Naive thymus-derived CD8-positive, alpha-beta T cell (primary cell): Measurements from ENCODE around the gene ATP8A2. TPM values are rescaled to one million over a fixed set of nuclear protein-coding genes. Genes with fewer than 3 reads are reported as not detected.

Experiments
- ATAC-seq, 2 donors: fragments of 150-1000 bp; cut with Tn5 transposase in 1 of 2; sonication (Bioruptor Pico), chemical (Tn5 transposase) in 1 of 2; 1 replicate in 1 of 2; 2 replicates in 1 of 2; pipeline ENCODE4 v1.10.0; 2021; ENCODE audit warnings: mild to moderate bottlenecking in 2 of 2, moderate library complexity in 2 of 2
- POLR2A ChIA-PET: fragments of 350-600 bp; sonication (Branson Sonifier 250); formaldehyde crosslinking; loops from one replicate; lab custom pipeline; 2021; ENCODE audit warnings: antibody characterized with exemption; lab: Charles Lee
- DNase-seq, 10 donors: peaks; one replicate each; pipeline versions ENCODE4 v3.0.0 to v3.0.0-alpha.2; 2020 to 2022
- H3K27ac Mint-ChIP-seq, 10 donors: one replicate each; pipeline ENCODE4 v1.8.0; 2020 to 2022; ENCODE audit warnings: mild to moderate bottlenecking in 10 of 10, mixed read lengths in 10 of 10, moderate library complexity in 4 of 10, inconsistent platforms in 1 of 10
- H3K27me3 Mint-ChIP-seq, 5 donors: one replicate each; pipeline ENCODE4 v1.8.0; 2021 to 2022; ENCODE audit warnings: mixed read lengths in 5 of 5
- H3K36me3 Mint-ChIP-seq, 3 donors: one replicate each; pipeline ENCODE4 v1.8.0; 2020 to 2022; ENCODE audit warnings: mixed read lengths in 3 of 3, mild to moderate bottlenecking in 2 of 3, inconsistent platforms in 1 of 3
- H3K4me1 Mint-ChIP-seq, 4 donors: one replicate each; pipeline ENCODE4 v1.8.0; 2021 to 2022; ENCODE audit warnings: mixed read lengths in 4 of 4
- H3K4me3 Mint-ChIP-seq, 10 donors: one replicate each; pipeline ENCODE4 v1.8.0; 2020 to 2022; ENCODE audit warnings: mild to moderate bottlenecking in 10 of 10, mixed read lengths in 10 of 10, moderate library complexity in 6 of 10, inconsistent platforms in 1 of 10
- H3K9me3 Mint-ChIP-seq, 9 donors: one replicate each; pipeline ENCODE4 v1.8.0; 2020 to 2022; ENCODE audit warnings: mixed read lengths in 9 of 9, mild to moderate bottlenecking in 3 of 9, inconsistent platforms in 1 of 9, moderate library complexity in 1 of 9
- polyA plus RNA-seq, 3 donors: library from polyadenylated mRNA; unstranded; fragments of 300-500 nt; fragmentation: Illumina TruSeq; gene quantifications; one replicate each; pipeline ENCODE4 v1.2.3, GENCODE V29; 2021
- total RNA-seq, 8 experiments: library from RNA in 2 of 8; stranded (reverse) in 2 of 8; gene quantifications; one replicate each; pipeline ENCODE4 v1.2.3 and lab custom pipeline; 2021 to 2026

Gene ATP8A2
- total and polyA plus RNA-seq, 5 experiments from 2014 or later: 0.69 to 3.8 (median 2.9) TPM

DNA sequence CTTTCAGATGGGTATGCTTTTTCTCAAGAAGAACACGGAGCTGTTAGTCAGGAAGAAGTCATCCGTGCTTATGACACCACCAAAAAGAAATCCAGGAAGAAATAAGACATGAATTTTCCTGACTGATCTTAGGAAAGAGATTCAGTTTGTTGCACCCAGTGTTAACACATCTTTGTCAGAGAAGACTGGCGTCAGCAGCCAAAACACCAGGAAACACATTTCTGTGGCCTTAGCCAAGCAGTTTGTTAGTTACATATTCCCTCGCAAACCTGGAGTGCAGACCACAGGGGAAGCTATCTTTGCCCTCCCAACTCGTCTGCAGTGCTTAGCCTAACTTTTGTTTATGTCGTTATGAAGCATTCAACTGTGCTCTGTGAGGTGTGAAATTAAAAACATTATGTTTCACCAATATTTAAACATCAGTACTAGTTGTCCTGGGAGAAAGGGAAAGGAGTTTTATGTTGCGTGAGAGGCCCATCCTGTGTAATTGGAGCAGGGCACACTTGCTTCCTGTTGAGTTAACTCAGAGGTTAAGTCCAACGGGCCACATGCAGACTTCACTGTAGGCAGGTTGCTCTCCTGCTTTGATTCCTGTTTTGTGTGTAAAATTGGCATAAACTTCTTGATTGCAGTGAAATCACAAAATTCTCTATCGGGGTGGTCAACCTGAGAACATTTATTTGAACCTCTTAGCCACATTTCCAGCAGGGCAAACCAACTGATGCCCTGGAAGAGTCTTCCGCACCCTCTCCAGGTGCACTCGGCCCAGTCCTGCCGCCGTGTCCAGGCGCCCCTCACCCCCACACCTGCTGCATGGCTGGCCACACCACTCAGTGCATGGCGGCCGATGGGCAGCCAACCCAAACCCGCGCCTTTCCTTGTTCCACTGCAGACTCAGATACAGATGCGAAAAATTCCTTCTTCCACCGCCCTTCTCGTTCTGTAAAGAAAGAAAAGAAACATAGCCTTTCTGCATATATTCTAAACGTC lies 648.4 kb downstream of the ATP8A2 start:
- H3K4me3 Mint-ChIP-seq: peak overlapping the region in 1 of 10 donors; percentile 63
- peaks cover 0 to 17% (median 0%) of the 10 kb centered on the region in 9 donors for H3K9me3 Mint-ChIP-seq
- peaks cover 17 to 23% (median 20%) of the 10 kb centered on the region in 3 donors for H3K36me3 Mint-ChIP-seq
- peaks cover 0 to 3% (median 0%) of the 10 kb centered on the region in 5 donors for H3K27me3 Mint-ChIP-seq
- POLR2A ChIA-PET: interaction anchor here (1.2 kb wide), 1 partner anchor 139 kb away, joined by 3 read pairs; no protein-coding TSS in a partner anchor
- ATAC-seq: no peak
- no peak for DNase-seq
- peak overlapping the region in 8 of 10 donors; percentile 51 to 98 (median 70) for H3K27ac Mint-ChIP-seq
- H3K4me1 Mint-ChIP-seq: peaks cover 16 to 50% (median 30%) of the 10 kb centered on the region in 4 donors

DNA sequence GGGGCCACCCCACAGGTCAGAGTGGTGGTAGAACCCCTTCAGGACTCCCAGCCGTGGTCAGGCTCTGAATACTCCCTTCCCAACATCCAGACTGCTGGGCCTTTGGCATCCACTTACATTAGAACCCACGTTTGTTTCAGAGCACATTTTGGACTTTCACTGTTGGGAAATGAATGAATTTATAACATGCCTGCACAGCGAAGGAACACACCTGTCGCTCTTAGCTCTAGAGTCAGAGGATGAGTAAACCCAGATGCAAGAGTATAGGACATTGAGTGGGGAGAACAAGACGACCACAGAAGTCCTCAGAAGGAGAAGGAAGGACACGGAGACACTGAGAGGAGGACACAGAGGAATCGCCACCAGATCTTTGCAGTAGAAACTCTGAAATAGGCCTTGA lies 649.1 kb downstream of the ATP8A2 start:
- H3K27me3 Mint-ChIP-seq: peaks cover 0 to 3% (median 0%) of the 10 kb centered on the region in 5 donors
- H3K27ac Mint-ChIP-seq: peak overlapping the region in 6 of 10 donors; percentile 9 to 76 (median 56)
- peak overlapping the region in 1 of 10 donors; percentile 63 for H3K4me3 Mint-ChIP-seq
- peaks cover 0 to 17% (median 0%) of the 10 kb centered on the region in 9 donors for H3K9me3 Mint-ChIP-seq
- H3K4me1 Mint-ChIP-seq: peaks cover 14 to 43% (median 27%) of the 10 kb centered on the region in 4 donors
- DNase-seq: no peak
- no peak for ATAC-seq
- POLR2A ChIA-PET: no interaction called here
- peaks cover 17 to 23% (median 20%) of the 10 kb centered on the region in 3 donors for H3K36me3 Mint-ChIP-seq

DNA sequence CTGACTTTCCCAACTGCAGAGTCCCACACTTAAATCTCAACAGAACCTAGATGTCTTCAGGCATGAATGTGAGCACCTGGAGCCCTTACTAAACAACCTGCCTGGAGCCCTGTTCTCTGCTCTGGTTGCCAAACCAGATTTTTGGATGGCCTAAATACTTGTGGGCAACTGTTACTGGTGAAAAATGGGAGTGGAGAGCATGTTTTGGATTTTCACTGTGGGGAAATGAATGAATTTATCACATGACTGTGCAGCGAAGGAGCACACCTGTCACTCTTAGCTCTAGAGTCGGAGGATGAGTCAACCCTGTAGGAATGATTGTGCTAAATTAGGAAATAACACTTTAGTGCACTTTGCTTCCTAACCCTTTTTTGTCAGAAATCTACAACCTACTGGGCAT lies 649.7 kb downstream of the ATP8A2 start:
- Mint-ChIP-seq H3K27me3 (peaks cover 0 to 3% (median 0%) of the 10 kb centered on the region in 5 donors), H3K4me1 (peaks cover 14 to 36% (median 25%) of the 10 kb centered on the region in 4 donors), H3K9me3 (peaks cover 0 to 17% (median 0%) of the 10 kb centered on the region in 9 donors), H3K4me3 (no peak overlapping the region), H3K27ac (peak overlapping the region in 1 of 10 donors; percentile 11), H3K36me3 (peaks cover 17 to 23% (median 20%) of the 10 kb centered on the region in 3 donors)
- ATAC-seq: no peak
- DNase-seq: no peak
- POLR2A ChIA-PET: no interaction called here

DNA sequence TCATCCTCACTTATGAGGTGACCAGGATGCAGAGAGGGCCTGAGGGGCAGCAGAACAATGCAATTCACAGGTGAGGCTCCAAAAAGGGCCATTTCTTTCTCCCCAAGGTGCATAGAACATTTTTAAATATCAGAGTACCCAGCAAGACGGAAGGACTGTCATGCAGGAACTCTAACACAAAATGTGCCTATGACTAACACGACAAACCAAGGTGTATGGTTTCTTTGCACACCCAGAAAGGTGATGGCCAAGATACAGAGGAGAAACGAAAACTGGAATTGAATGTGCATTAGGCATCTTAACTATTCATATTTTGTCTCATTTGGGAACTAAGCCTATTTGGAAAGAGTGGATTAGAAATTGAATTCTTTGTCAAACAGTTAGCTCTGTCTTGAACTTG lies 650.2 kb downstream of the ATP8A2 start:
- H3K36me3 Mint-ChIP-seq: peaks cover 17 to 23% (median 20%) of the 10 kb centered on the region in 3 donors
- peaks cover 0 to 17% (median 0%) of the 10 kb centered on the region in 9 donors for H3K9me3 Mint-ChIP-seq
- no peak for DNase-seq
- H3K4me1 Mint-ChIP-seq: peaks cover 11 to 32% (median 21%) of the 10 kb centered on the region in 4 donors
- no peak overlapping the region for H3K4me3 Mint-ChIP-seq
- POLR2A ChIA-PET: no interaction called here
- H3K27me3 Mint-ChIP-seq: peaks cover 0 to 3% (median 0%) of the 10 kb centered on the region in 5 donors
- no peak overlapping the region for H3K27ac Mint-ChIP-seq
- ATAC-seq: no peak

DNA sequence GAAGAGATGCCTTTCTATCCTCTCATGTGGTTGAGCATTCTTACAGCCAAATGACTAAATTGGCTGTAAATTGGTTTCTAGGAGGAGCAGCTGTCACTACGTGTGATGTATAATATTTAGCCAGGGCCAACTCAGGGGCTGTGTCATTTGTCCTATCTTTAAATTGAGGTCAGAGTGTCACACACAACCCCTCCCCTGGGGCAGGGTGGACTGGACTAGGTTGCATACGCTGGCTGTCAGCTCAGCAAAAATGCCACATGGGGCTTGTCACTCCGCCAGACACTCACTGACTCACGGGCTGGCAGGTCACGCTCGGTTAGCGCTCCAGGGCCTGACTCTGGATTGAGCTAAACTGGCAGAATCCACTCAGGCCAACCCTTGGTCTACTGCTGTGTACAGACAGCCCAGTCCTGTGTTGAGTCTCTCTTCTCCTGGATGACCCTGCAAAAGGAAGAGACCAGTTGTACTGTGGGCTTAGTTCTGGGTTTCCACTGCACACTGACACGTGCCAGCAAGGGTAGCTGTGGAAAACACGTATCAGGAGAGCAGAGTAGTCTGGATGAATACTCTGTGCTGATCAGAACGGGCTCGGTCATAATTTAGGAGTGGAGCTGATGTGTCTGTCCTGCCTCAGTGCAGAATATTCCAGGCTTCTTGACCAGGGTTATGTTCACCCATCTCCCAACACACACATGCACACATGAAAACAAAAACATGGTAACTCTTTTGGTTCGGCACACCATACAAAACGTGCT lies 650.9 kb downstream of the ATP8A2 start:
- Mint-ChIP-seq H3K27me3 (peaks cover 0 to 3% (median 0%) of the 10 kb centered on the region in 5 donors), H3K27ac (peak overlapping the region in 1 of 10 donors; percentile 24), H3K9me3 (peaks cover 0 to 17% (median 0%) of the 10 kb centered on the region in 9 donors), H3K4me3 (no peak overlapping the region), H3K36me3 (peaks cover 17 to 23% (median 20%) of the 10 kb centered on the region in 3 donors), H3K4me1 (peaks cover 7 to 24% (median 13%) of the 10 kb centered on the region in 4 donors)
- POLR2A ChIA-PET: interaction anchor here (0.7 kb wide), 1 partner anchor 10 kb away, joined by 4 read pairs; no protein-coding TSS in a partner anchor
- ATAC-seq (no peak), DNase-seq (no peak)

DNA sequence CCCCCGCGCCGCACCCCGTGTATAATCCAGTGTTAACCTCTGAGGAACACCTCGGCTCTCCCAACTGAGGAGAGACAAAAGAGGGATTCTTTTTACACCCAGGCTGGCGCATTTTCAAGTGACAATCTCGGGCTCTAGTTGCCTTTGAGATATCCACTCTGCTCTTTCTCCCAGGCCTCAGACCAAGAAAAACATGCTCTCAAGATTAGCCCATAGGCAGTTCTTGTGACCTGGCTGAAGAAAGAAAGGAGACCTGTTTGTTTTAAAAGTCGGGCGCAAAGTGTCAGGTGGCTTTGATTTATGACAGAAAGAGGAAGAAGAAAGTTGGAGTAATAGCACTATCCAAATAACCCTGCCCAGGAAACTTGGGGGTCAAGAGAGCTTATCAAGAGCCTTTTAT lies 652.8 kb downstream of the ATP8A2 start:
- DNase-seq (no peak), ATAC-seq (no peak)
- peaks cover 17 to 20% (median 20%) of the 10 kb centered on the region in 3 donors for H3K36me3 Mint-ChIP-seq
- peak overlapping the region in 2 of 10 donors; percentile 6 to 28 for H3K27ac Mint-ChIP-seq
- peaks cover 0 to 3% (median 0%) of the 10 kb centered on the region in 5 donors for H3K27me3 Mint-ChIP-seq
- H3K9me3 Mint-ChIP-seq: peaks cover 0 to 17% (median 0%) of the 10 kb centered on the region in 9 donors
- POLR2A ChIA-PET: no interaction called here
- no peak overlapping the region for H3K4me3 Mint-ChIP-seq
- peaks cover 0 to 14% (median 4%) of the 10 kb centered on the region in 4 donors for H3K4me1 Mint-ChIP-seq

DNA sequence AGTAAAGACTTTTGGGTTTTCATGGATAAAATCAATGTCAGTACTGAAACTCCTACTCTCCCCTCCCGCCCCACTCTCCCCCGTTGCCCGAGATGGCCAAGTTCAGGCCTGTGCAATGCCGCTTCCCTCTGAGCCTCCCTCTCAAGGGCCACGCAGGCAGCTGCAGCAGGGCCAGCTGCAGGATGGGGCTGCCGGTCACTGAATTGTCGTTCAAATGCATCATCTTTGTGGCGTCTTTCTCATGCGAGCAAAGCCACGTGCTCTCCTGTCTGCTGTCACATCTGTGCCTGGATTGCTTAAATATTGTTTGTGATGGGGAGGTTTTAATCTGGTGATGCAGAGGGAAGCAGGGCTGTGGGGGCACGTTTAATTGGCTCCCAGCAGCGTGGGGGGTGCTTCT lies 653.4 kb downstream of the ATP8A2 start:
- Mint-ChIP-seq H3K4me1 (peaks cover 0 to 8% (median 3%) of the 10 kb centered on the region in 4 donors), H3K27me3 (peaks cover 0 to 3% (median 0%) of the 10 kb centered on the region in 5 donors), H3K4me3 (no peak overlapping the region), H3K36me3 (peaks cover 14 to 15% (median 15%) of the 10 kb centered on the region in 3 donors), H3K27ac (peak overlapping the region in 2 of 10 donors; percentile 34 to 61), H3K9me3 (peaks cover 0 to 16% (median 0%) of the 10 kb centered on the region in 9 donors)
- no peak for DNase-seq
- no peak for ATAC-seq
- POLR2A ChIA-PET: no interaction called here

DNA sequence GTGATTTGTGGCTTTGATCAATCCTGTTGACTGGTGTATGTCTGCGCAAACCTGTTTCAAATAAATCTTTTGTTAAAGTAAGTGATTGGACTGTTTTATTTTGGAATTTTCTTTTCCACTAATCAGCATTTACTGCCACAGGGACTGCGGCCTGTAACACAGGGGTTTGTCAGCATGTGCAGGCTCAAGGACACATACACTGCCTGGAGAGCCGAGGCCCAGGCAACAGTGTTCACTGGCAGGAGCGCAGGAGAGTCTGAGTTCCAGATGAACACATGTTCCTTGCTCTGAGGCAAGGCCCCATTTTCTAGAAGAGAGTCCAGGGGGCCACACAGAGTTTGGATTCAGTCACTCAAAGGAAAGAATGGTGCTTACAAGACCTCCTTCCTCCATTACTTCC lies 654.0 kb downstream of the ATP8A2 start:
- H3K36me3 Mint-ChIP-seq: peaks cover 8 to 9% (median 9%) of the 10 kb centered on the region in 3 donors
- H3K27ac Mint-ChIP-seq: peak overlapping the region in 1 of 10 donors; percentile 34
- DNase-seq: no peak
- no peak overlapping the region for H3K4me3 Mint-ChIP-seq
- peaks cover 0 to 13% (median 2%) of the 10 kb centered on the region in 9 donors for H3K9me3 Mint-ChIP-seq
- POLR2A ChIA-PET: interaction anchor here (1.5 kb wide), 1 partner anchor 8 kb away, joined by 5 read pairs; no protein-coding TSS in a partner anchor
- no peak for ATAC-seq
- H3K27me3 Mint-ChIP-seq: peaks cover 0 to 3% (median 0%) of the 10 kb centered on the region in 5 donors
- H3K4me1 Mint-ChIP-seq: peaks cover 0 to 2% (median 1%) of the 10 kb centered on the region in 4 donors

DNA sequence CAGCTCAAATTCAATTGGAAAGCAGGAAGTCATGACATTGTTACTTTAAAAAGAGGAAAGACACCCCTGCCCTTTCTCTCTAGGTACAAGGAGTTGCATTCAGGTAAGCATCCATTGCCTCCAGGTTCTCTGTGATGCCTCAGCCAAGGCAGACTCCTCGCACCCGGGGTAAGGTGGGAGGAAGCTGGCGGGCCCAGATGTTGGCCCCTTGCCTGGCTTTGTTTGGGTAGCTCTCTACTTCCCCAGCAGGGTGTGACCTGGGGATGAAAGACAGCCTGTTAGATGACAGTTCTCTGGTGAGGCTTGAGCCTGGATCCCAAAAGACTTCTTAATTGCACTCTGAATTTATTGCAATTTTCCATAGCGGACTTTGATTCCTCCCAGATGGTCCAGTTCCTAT lies 654.4 kb downstream of the ATP8A2 start:
- ATAC-seq: no peak
- Mint-ChIP-seq H3K27me3 (peaks cover 0 to 3% (median 0%) of the 10 kb centered on the region in 5 donors), H3K36me3 (peaks cover 4% of the 10 kb centered on the region in 3 donors), H3K9me3 (peaks cover 0 to 11% (median 3%) of the 10 kb centered on the region in 9 donors), H3K4me3 (no peak overlapping the region), H3K4me1 (peaks cover 0 to 2% (median 0%) of the 10 kb centered on the region in 4 donors), H3K27ac (no peak overlapping the region)
- POLR2A ChIA-PET: interaction anchor here (1.1 to 1.5 kb wide), 2 partner anchors 9 to 11 kb away, joined by 3 to 5 read pairs; no protein-coding TSS in a partner anchor
- DNase-seq: no peak

DNA sequence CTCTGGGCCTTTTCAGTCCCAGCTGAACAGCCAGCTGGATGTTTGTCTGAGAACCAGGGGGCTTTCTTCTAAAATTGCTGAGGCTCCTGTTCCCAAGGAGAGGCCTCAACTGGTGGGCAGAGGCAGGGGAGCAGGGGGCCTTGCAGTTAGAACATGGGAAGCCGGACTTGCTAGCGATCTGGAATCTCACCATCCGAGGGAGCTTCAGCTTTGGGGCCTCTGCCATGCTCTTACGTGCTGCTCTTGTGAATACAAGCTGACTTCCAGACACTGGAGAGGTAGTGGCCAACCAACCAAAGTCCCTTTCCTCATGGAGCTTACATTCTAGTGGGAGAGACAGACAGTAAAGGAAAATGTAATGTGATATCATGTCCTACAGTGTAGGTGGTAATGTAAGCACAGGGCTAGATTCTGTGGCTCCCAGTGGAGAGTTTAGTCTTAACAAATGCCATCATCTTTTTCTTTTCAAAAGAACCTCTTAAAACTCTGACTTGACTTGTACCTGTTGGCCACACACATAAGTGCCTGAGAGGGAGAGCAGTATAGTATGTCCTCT lies 657.9 kb downstream of the ATP8A2 start:
- peaks cover 0 to 5% (median 0%) of the 10 kb centered on the region in 9 donors for H3K9me3 Mint-ChIP-seq
- H3K4me1 Mint-ChIP-seq: peaks cover 0 to 4% (median 0%) of the 10 kb centered on the region in 4 donors
- no peak for ATAC-seq
- peaks cover 0 to 11% (median 0%) of the 10 kb centered on the region in 3 donors for H3K36me3 Mint-ChIP-seq
- peaks cover 0 to 4% (median 0%) of the 10 kb centered on the region in 5 donors for H3K27me3 Mint-ChIP-seq
- H3K4me3 Mint-ChIP-seq: no peak overlapping the region
- POLR2A ChIA-PET: no interaction called here
- no peak overlapping the region for H3K27ac Mint-ChIP-seq
- no peak for DNase-seq

DNA sequence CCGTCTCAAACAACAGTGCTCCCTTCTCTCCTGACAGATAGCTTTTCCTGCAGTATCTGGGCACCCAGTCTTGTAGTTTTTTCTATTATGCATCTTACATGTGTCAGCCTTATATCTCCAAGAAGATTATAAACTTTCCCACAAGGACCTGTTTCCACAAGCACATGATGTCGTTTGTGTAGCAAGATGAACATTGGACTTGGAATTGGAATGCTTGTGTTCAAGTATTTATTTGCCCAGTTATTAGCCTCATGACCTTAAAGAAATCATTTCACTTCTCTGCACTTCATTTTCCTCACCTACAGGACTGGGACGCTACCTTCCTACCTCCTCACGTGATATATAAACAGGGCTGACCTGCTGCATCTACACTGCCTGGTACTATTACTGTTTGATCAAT lies 658.6 kb downstream of the ATP8A2 start:
- POLR2A ChIA-PET: no interaction called here
- DNase-seq (no peak), ATAC-seq (no peak)
- H3K27me3 Mint-ChIP-seq: peaks cover 0 to 2% (median 0%) of the 10 kb centered on the region in 5 donors
- no peak overlapping the region for H3K4me3 Mint-ChIP-seq
- H3K4me1 Mint-ChIP-seq: peaks cover 0 to 4% (median 0%) of the 10 kb centered on the region in 4 donors
- peaks cover 0 to 5% (median 0%) of the 10 kb centered on the region in 9 donors for H3K9me3 Mint-ChIP-seq
- no peak overlapping the region for H3K27ac Mint-ChIP-seq
- peaks cover 0 to 11% (median 0%) of the 10 kb centered on the region in 3 donors for H3K36me3 Mint-ChIP-seq
